Lower lobe of right lung (tissue), 2 donors: ENCODE data around the gene NDUFB6. TPM values are rescaled to one million over a fixed set of nuclear protein-coding genes. Genes with fewer than 3 reads are reported as not detected.
"Not testable (repeated sequence)": the region's sequence is repeated elsewhere in the genome, so short reads cannot be mapped to it uniquely, and the experiment has no call there.

Experiments
- ATAC-seq, 2 donors: fragments of 200-7000 bp; cut with Tn5 transposase; one replicate each; pipeline ENCODE4 v1.9.1; 2020 to 2022; ENCODE audit warnings: mild to moderate bottlenecking in 2 of 2, moderate library complexity in 2 of 2
- DNase-seq: peaks from one replicate; pipeline ENCODE4 v3.0.0-alpha.2; 2020
- H3K27ac ChIP-seq: fragments of 200-600 bp; one replicate; pipeline ENCODE4 v1.8.0; 2022
- H3K27me3 ChIP-seq: fragments of 200-600 bp; one replicate; pipeline ENCODE4 v1.8.0; 2022; ENCODE audit warnings: low read depth
- H3K36me3 ChIP-seq: fragments of 200-600 bp; one replicate; pipeline ENCODE4 v1.8.0; 2022; ENCODE audit warnings: mild to moderate bottlenecking
- H3K4me1 ChIP-seq: fragments of 200-600 bp; one replicate; pipeline ENCODE4 v1.8.0; 2022
- H3K4me3 ChIP-seq: fragments of 200-600 bp; one replicate; pipeline ENCODE4 v1.8.0; 2022; ENCODE audit warnings: mild to moderate bottlenecking
- H3K9me3 ChIP-seq: fragments of 200-600 bp; one replicate; pipeline ENCODE4 v1.8.0; 2022
- CTCF ChIP-seq: fragments of 200-600 bp; IDR thresholded peaks from one replicate; pipeline ENCODE4 v1.8.0; 2022; ENCODE audit warnings: antibody characterized with exemption, mild to moderate bottlenecking
- intact Hi-C: fragments of 100-400 bp; cut with DNase I; formaldehyde crosslinking; loops from one replicate; pipeline ENCODE4 v1.11.0; 2022
- long read RNA-seq: library from polyadenylated mRNA; unstranded; transcript quantifications from one replicate; pipeline ENCODE4 v2.0.0, GENCODE V29; 2021
- total RNA-seq: library from RNA; stranded (reverse); fragmentation: NEBNext Ultra II Directional; extraction: Animal tissue kit (Norgen Biotek cat#: 25700); gene quantifications from one replicate; pipeline ENCODE4 v1.2.1, GENCODE V29; 2021
- donor health status: DM: no; HTN: yes; CAD: no; lungs with severe emphysema.

The NDUFB6 gene
- total RNA-seq: 39.0 TPM
- long read RNA-seq, transcript NDUFB6-203 (4 exons, 1,366 nt): major isoform, 43 of 50 reads
- long read RNA-seq, partial matches to known transcripts: 2 of 50 reads
- long read RNA-seq, other reads (novel, unspliced or antisense): 3 of 50 reads

- H3K9me3 ChIP-seq: no peaks in the 10 kb centered on the region
- intact Hi-C loops: no loop called here
- peak within 1 kb of the TSS; percentile 93 for H3K27ac ChIP-seq
- no peak for TF ChIP-seq CTCF
- H3K36me3 ChIP-seq: peaks cover 2% of the 10 kb centered on the region
- no peaks in the 10 kb centered on the region for H3K27me3 ChIP-seq
- H3K4me3 ChIP-seq: peak within 1 kb of the TSS; percentile 97
- peak; percentile 97 for DNase-seq
- H3K4me1 ChIP-seq: peaks cover 23% of the 10 kb centered on the region
- ATAC-seq: peak; percentile 98 to 99
These were observed at the start of gene NDUFB6 for GRCh38 chr9:32572900-32573523. TSS of gene NDUFB6 (minus strand) at chr9:32573159. CDS start at chr9:32573060, 99 bp downstream.

- Histone ChIP-seq H3K4me1 (no peaks in the 10 kb centered on the region), H3K9me3 (no peaks in the 10 kb centered on the region), H3K4me3 (no peak overlapping the region), H3K27me3 (peaks cover 3% of the 10 kb centered on the region), H3K36me3 (no peaks in the 10 kb centered on the region), H3K27ac (no peak overlapping the region)
- no peak for DNase-seq
- no peak for ATAC-seq
- intact Hi-C loops: no loop called here
- TF ChIP-seq CTCF: no peak
These were observed 45.3 kb upstream of the NDUFB6 start for GRCh38 chr9:32618261-32618660.

- intact Hi-C loops: no loop called here
- no peaks in the 10 kb centered on the region for H3K36me3 ChIP-seq
- H3K9me3 ChIP-seq: no peaks in the 10 kb centered on the region
- no peaks in the 10 kb centered on the region for H3K27me3 ChIP-seq
- no peak overlapping the region for H3K27ac ChIP-seq
- no peak for TF ChIP-seq CTCF
- H3K4me3 ChIP-seq: no peak overlapping the region
- no peak for ATAC-seq
- H3K4me1 ChIP-seq: no peaks in the 10 kb centered on the region
- DNase-seq: no peak
These were observed 33.9 kb upstream of the NDUFB6 start for GRCh38 chr9:32606811-32607210.

GRCh38 chr9:32603914-32604852 is 31.2 kb upstream of the NDUFB6 start:
- no peak for TF ChIP-seq CTCF
- no peaks in the 10 kb centered on the region for H3K27me3 ChIP-seq
- no peak overlapping the region for H3K4me3 ChIP-seq
- H3K36me3 ChIP-seq: no peaks in the 10 kb centered on the region
- ATAC-seq (no peak), DNase-seq (no peak)
- no peak overlapping the region for H3K27ac ChIP-seq
- H3K9me3 ChIP-seq: no peaks in the 10 kb centered on the region
- no peaks in the 10 kb centered on the region for H3K4me1 ChIP-seq
- intact Hi-C loops: no loop called here

GRCh38 chr9:32599021-32599420 is 26.1 kb upstream of the NDUFB6 start:
- not testable (repeated sequence) for DNase-seq, H3K9me3 ChIP-seq, H3K27ac ChIP-seq, H3K27me3 ChIP-seq, H3K36me3 ChIP-seq, H3K4me3 ChIP-seq, ATAC-seq, H3K4me1 ChIP-seq
- intact Hi-C loops: loop anchor here (10.0 kb wide), 1 partner anchor 366 kb away; no protein-coding TSS in a partner anchor
